ENCODE results near the gene C17orf67.

- TF ChIP-seq EZH2 (IDR thresholded peaks at IDR 0.05) (no peak), EZH2phosphoT487 (IDR thresholded peaks at IDR 0.05) (no peak)
Observed at GRCh38 chr17:56798916-56799315, 34.8 kb downstream of the C17orf67 start.

All from neural progenitor cell (in vitro differentiated cells).